HepG2 (cell line): ENCODE measurements around the gene DHX34. TPM values are rescaled to one million over a fixed set of nuclear protein-coding genes. Genes with fewer than 3 reads are reported as not detected.

Experiments
- CBX1 ChIP-seq: IDR thresholded peaks from one replicate; pipeline ENCODE4 v1.6.1; 2016; ENCODE audit warnings: antibody characterized with exemption, low read depth
- CEBPG ChIP-seq: IDR thresholded peaks from 2 replicates; pipeline ENCODE4 v1.6.1; 2016
- HNRNPLL ChIP-seq: fragments of 200-400 bp; formaldehyde crosslinking; IDR thresholded peaks from 2 replicates; pipeline ENCODE4 v1.6.1; 2017; ENCODE audit warnings: mild to moderate bottlenecking, low read depth, low read length; ENCODE audit not compliant: poor library complexity, severe bottlenecking
- KLF13 ChIP-seq: sonication (generic); formaldehyde crosslinking; IDR thresholded peaks from 2 replicates; pipeline ENCODE4 v1.4.0; 2020; ENCODE audit warnings: mild to moderate bottlenecking, missing genetic modification reagents
- KLF16 ChIP-seq, 2 experiments: sonication (generic) in 1 of 2; formaldehyde crosslinking in 1 of 2; IDR thresholded peaks; 2 replicates each; pipeline versions ENCODE4 v1.6.1 to v1.8.0; 2016 to 2023; ENCODE audit warnings: missing genetic modification reagents in 2 of 2, missing compliant biosample characterization in 1 of 2
- NR3C1 ChIP-seq: sonication (generic); formaldehyde crosslinking; IDR thresholded peaks from 2 replicates; pipeline ENCODE4 v1.4.0; 2020; ENCODE audit warnings: missing genetic modification reagents
- NRL ChIP-seq: sonication (generic); formaldehyde crosslinking; IDR thresholded peaks from 2 replicates; pipeline ENCODE4 v1.5.0; 2020; ENCODE audit warnings: missing genetic modification reagents, mild to moderate bottlenecking, moderate library complexity, borderline replicate concordance
- SAP130 ChIP-seq: IDR thresholded peaks from 2 replicates; pipeline ENCODE4 v1.6.1; 2016; ENCODE audit warnings: low read depth
- SKIL ChIP-seq: sonication (generic); formaldehyde crosslinking; IDR thresholded peaks from 2 replicates; pipeline ENCODE4 v1.8.0; 2022; ENCODE audit warnings: missing genetic modification reagents, mild to moderate bottlenecking, moderate library complexity, borderline replicate concordance
- SNRNP70 ChIP-seq: fragments of 200-400 bp; formaldehyde crosslinking; IDR thresholded peaks from 2 replicates; pipeline ENCODE4 v1.6.1; 2017; ENCODE audit warnings: mild to moderate bottlenecking, low read depth, low read length, moderate library complexity
- SRY ChIP-seq: sonication (generic); formaldehyde crosslinking; IDR thresholded peaks from 2 replicates; pipeline ENCODE4 v1.8.0; 2022; ENCODE audit warnings: mild to moderate bottlenecking, missing genetic modification reagents
- USF2 ChIP-seq, 2 experiments: sonication (generic) in 1 of 2; formaldehyde crosslinking in 1 of 2; IDR thresholded peaks; 2 replicates each; pipeline versions ENCODE4 v1.5.1 to v1.6.1; 2011 to 2020; ENCODE audit warnings: borderline replicate concordance in 1 of 2, low read depth in 1 of 2, low read length in 1 of 2, mild to moderate bottlenecking in 1 of 2, missing genetic modification reagents in 1 of 2, moderate library complexity in 1 of 2
- ZBTB8A ChIP-seq: sonication (generic); formaldehyde crosslinking; IDR thresholded peaks from 2 replicates; pipeline ENCODE4 v1.4.0; 2020; ENCODE audit warnings: mild to moderate bottlenecking, low read depth, missing genetic modification reagents, borderline replicate concordance
- ZNF253 ChIP-seq: sonication (generic); formaldehyde crosslinking; IDR thresholded peaks from 2 replicates; pipeline ENCODE4 v1.8.0; 2022; ENCODE audit warnings: mild to moderate bottlenecking, missing genetic modification reagents, borderline replicate concordance
- ZNF280D ChIP-seq: sonication (generic); formaldehyde crosslinking; IDR thresholded peaks from 2 replicates; pipeline ENCODE4 v1.5.1; 2020; ENCODE audit warnings: mild to moderate bottlenecking, missing genetic modification reagents
- ZNF441 ChIP-seq: sonication (generic); formaldehyde crosslinking; IDR thresholded peaks from 2 replicates; pipeline ENCODE4 v1.7.0; 2021; ENCODE audit warnings: missing genetic modification reagents, borderline replicate concordance
- ZNF546 ChIP-seq: sonication (generic); formaldehyde crosslinking; conservative IDR thresholded peaks from 2 replicates; pipeline ENCODE4 v1.8.1; 2023; ENCODE audit warnings: mild to moderate bottlenecking, missing genetic modification reagents
- ZNF768 ChIP-seq: sonication (generic); formaldehyde crosslinking; IDR thresholded peaks from 2 replicates; pipeline ENCODE4 v1.4.0; 2020; ENCODE audit warnings: missing genetic modification reagents
- ZNF781 ChIP-seq: sonication (generic); formaldehyde crosslinking; IDR thresholded peaks from 2 replicates; pipeline ENCODE4 v1.5.1; 2020; ENCODE audit warnings: borderline replicate concordance, mild to moderate bottlenecking, missing genetic modification reagents; ENCODE audit errors: not compliant biosample characterization
- ZNF841 ChIP-seq: sonication (generic); formaldehyde crosslinking; IDR thresholded peaks from 2 replicates; pipeline ENCODE4 v1.8.1; 2023; ENCODE audit warnings: missing genetic modification reagents, borderline replicate concordance
- polyA plus RNA-seq, 8 experiments: library from polyadenylated mRNA; depleted of rRNA in 3 of 8; stranded (reverse) in 7 of 8; unstranded in 1 of 8; fragments of >200 nt; fragmentation: Illumina TruSeq in 4 of 8; extraction: Trizol in 4 of 8; gene quantifications; 2 replicates each; pipeline versions ENCODE4 v1.2.1 to v1.2.3, GENCODE V29; 2011 to 2016; ENCODE audit warnings: low read depth in 4 of 8, missing spikeins in 1 of 8, mixed read lengths in 1 of 8; ENCODE audit not compliant: insufficient read depth in 1 of 8
- total RNA-seq, 5 experiments: library from RNA; depleted of rRNA; stranded (reverse); fragments of >200 nt; fragmentation: Illumina TruSeq; extraction: Trizol; gene quantifications; 2 replicates each; pipeline ENCODE4 v1.2.3, GENCODE V29; 2016; ENCODE audit warnings: low read depth in 1 of 5

The DHX34 gene
- total and polyA plus RNA-seq, 2 of the 13 experiments (the other 11 are each of a cell fraction or from before 2014, with no cell fraction given): 9.2 to 12.0 TPM

GRCh38 chr19:47348819-47349795 lies at the start of gene DHX34 (continued):
- no peak for TF ChIP-seq SRY (CRISPR knock-in tag)
- no peak for TF ChIP-seq ZNF841
- no peak for TF ChIP-seq SNRNP70
- TF ChIP-seq ZNF253: 0 out of 2 replicates have a peak, but pooled peaks have one; percentile 33
- peak; percentile 70 for TF ChIP-seq CBX1
- TF ChIP-seq ZNF781 (CRISPR knock-in tag): peak; percentile 89
- TF ChIP-seq KLF16 (CRISPR knock-in tag; IDR thresholded peaks at IDR 0.05): no peak; a peak in 1 of 4 replicates
- no peak for TF ChIP-seq ZNF546 (CRISPR knock-in tag)
- peak; percentile 74 for TF ChIP-seq HNRNPLL
- peak; percentile 93 for TF ChIP-seq SAP130
- TF ChIP-seq NR3C1: no peak
- TF ChIP-seq USF2 (IDR thresholded peaks at IDR 0.05; ENCODE audit: low read depth, low read length): no peak
- TF ChIP-seq USF2 (CRISPR knock-in tag; IDR thresholded peaks at IDR 0.05; ENCODE audit: borderline replicate concordance): peak; percentile 55; the same call in 1 of the 2 replicates
- TF ChIP-seq ZNF768: 0 out of 2 replicates have a peak, but pooled peaks have one; percentile 39
- TF ChIP-seq ZNF280D (CRISPR knock-in tag): no peak
- no peak for TF ChIP-seq ZNF441
- no peak; the same call in 1 of the 2 replicates for TF ChIP-seq CEBPG (CRISPR knock-in tag)
- no peak for TF ChIP-seq SKIL (CRISPR knock-in tag)
- no peak for TF ChIP-seq ZBTB8A
- no peak for TF ChIP-seq KLF13 (CRISPR knock-in tag)
- TF ChIP-seq NRL (CRISPR knock-in tag): peak; percentile 46; the same call in 1 of the 2 replicates
